SH-SY5Y (cell line): ENCODE measurements around the gene ZNF507.

Experiments used
- GATA2 ChIP-seq: IDR thresholded peaks from 2 replicates; pipeline ENCODE4 v1.6.1; 2011; ENCODE audit warnings: mild to moderate bottlenecking, low read depth, low read length
- GATA3 ChIP-seq: IDR thresholded peaks from 2 replicates; pipeline ENCODE4 v1.6.1; 2011; ENCODE audit warnings: low read depth, mild to moderate bottlenecking, low read length, moderate library complexity

- TF ChIP-seq GATA3 (no peak), GATA2 (no peak)
Observed at GRCh38 chr19:32354345-32354744, 8.9 kb downstream of the ZNF507 start.
